ENCODE results near the gene TBXA2R.
"Not testable (repeated sequence)": the region's sequence is repeated elsewhere in the genome, so short reads cannot be mapped to it uniquely, and the experiment has no call there.

The TBXA2R gene

GRCh38 chr19:3606690-3607289, at the start of gene TBXA2R:
TSS of gene TBXA2R (minus strand) at chr19:3606875. CDS start at chr19:3600634, 6,241 bp downstream.
- peak; percentile 78 for DNase-seq (ENCODE audit: low read depth)

- peak; percentile 96 for DNase-seq (ENCODE audit: low read depth)
These were observed 49.5 kb upstream of the TBXA2R start for GRCh38 chr19:3656073-3656746.

GRCh38 chr19:3655402-3656072, 48.9 kb upstream of the TBXA2R start:
- peak; percentile 99 for DNase-seq (ENCODE audit: low read depth)

GRCh38 chr19:3653865-3654513, 47.3 kb upstream of the TBXA2R start:
- DNase-seq (ENCODE audit: low read depth) = peak; percentile 42

GRCh38 chr19:3653081-3653795, 46.6 kb upstream of the TBXA2R start:
- no peak for DNase-seq (ENCODE audit: low read depth)

- no peak for DNase-seq (ENCODE audit: low read depth)
These were observed 45.7 kb upstream of the TBXA2R start for GRCh38 chr19:3652422-3652821.

GRCh38 chr19:3651684-3652083, 45.0 kb upstream of the TBXA2R start:
- DNase-seq (ENCODE audit: low read depth) = no peak

- no peak for DNase-seq (ENCODE audit: low read depth)
These were observed 43.2 kb upstream of the TBXA2R start for GRCh38 chr19:3649888-3650287.

GRCh38 chr19:3648037-3648905, 41.6 kb upstream of the TBXA2R start:
- no peak for DNase-seq (ENCODE audit: low read depth)

- not testable (repeated sequence) for DNase-seq (ENCODE audit: low read depth)
These were observed 40.4 kb upstream of the TBXA2R start for GRCh38 chr19:3647102-3647501.

- no peak for DNase-seq (ENCODE audit: low read depth)
These were observed 39.8 kb upstream of the TBXA2R start for GRCh38 chr19:3646336-3647092.

- no peak for DNase-seq (ENCODE audit: low read depth)
These were observed 39.1 kb upstream of the TBXA2R start for GRCh38 chr19:3645726-3646125.

GRCh38 chr19:3645067-3645396, 38.4 kb upstream of the TBXA2R start:
- DNase-seq (ENCODE audit: low read depth) = no peak

- peak; percentile 37 for DNase-seq (ENCODE audit: low read depth)
These were observed 37.8 kb upstream of the TBXA2R start for GRCh38 chr19:3644351-3645066.

- DNase-seq (ENCODE audit: low read depth) = no peak
These were observed 37.1 kb upstream of the TBXA2R start for GRCh38 chr19:3643674-3644313.

GRCh38 chr19:3642987-3643673, 36.5 kb upstream of the TBXA2R start:
- peak; percentile 35 for DNase-seq (ENCODE audit: low read depth)

- DNase-seq (ENCODE audit: low read depth) = no peak
These were observed 35.6 kb upstream of the TBXA2R start for GRCh38 chr19:3642296-3642695.

GRCh38 chr19:3641515-3642269, 35.0 kb upstream of the TBXA2R start:
- DNase-seq (ENCODE audit: low read depth) = no peak

Measured in ELR (cell line).